Femur (tissue), 1 donor: ENCODE results near the gene LIN9.
A peak's percentile ranks its signal among the peaks of the same experiment; 100 is the strongest.
"Not testable (repeated sequence)": the region's sequence is repeated elsewhere in the genome, so short reads cannot be mapped to it uniquely, and the experiment has no call there.

Experiments used
- DNase-seq: peaks from one replicate; pipeline ENCODE4 v3.0.0-alpha.2; 2017

The LIN9 gene

GRCh38 chr1:226209307-226210059 lies 99.5 kb downstream of the LIN9 start:
- DNase-seq, result no peak

GRCh38 chr1:226207048-226207447 lies 101.9 kb downstream of the LIN9 start:
- DNase-seq, result no peak

GRCh38 chr1:226204198-226204597 lies 104.8 kb downstream of the LIN9 start:
- DNase-seq, result no peak

- no peak for DNase-seq
Measured at GRCh38 chr1:226203655-226204054, 105.3 kb downstream of the LIN9 start.

- DNase-seq, result no peak
Measured at GRCh38 chr1:226203240-226203639, 105.7 kb downstream of the LIN9 start.

- DNase-seq, result not testable (repeated sequence)
Measured at GRCh38 chr1:226202666-226203065, 106.3 kb downstream of the LIN9 start.

GRCh38 chr1:226202246-226202645 lies 106.7 kb downstream of the LIN9 start:
- DNase-seq, result no peak

- DNase-seq, result no peak
Measured at GRCh38 chr1:226201029-226201593, 107.9 kb downstream of the LIN9 start.

GRCh38 chr1:226199971-226200370 lies 109.0 kb downstream of the LIN9 start:
- DNase-seq, result no peak

- no peak for DNase-seq
Measured at GRCh38 chr1:226195144-226195543, 113.8 kb downstream of the LIN9 start.

GRCh38 chr1:226187380-226187779 lies 121.6 kb downstream of the LIN9 start:
- DNase-seq, result no peak

- DNase-seq, result no peak
Measured at GRCh38 chr1:226187019-226187322, 122.0 kb downstream of the LIN9 start.

- DNase-seq, result peak; percentile 95
Measured at GRCh38 chr1:226186124-226187018, 122.6 kb downstream of the LIN9 start, which contains the start of gene ACBD3. TSS of gene ACBD3 (minus strand) at chr1:226186741. CDS start at chr1:226186675, 66 bp downstream.

GRCh38 chr1:226185141-226186036 lies 123.6 kb downstream of the LIN9 start:
- DNase-seq, result no peak

GRCh38 chr1:226181996-226182714 lies 126.8 kb downstream of the LIN9 start:
- peak; percentile 39 for DNase-seq
